ENCODE measurements around the gene LSM14A. TPM values are rescaled to one million over a fixed set of nuclear protein-coding genes. Genes with fewer than 3 reads are reported as not detected.

LSM14A gene
- polyA plus RNA-seq, 1 experiment, result 79.6 TPM

GRCh38 chr19:34176581-34176980 lies 4.3 kb downstream of the LSM14A start:
- POLR2A ChIA-PET, result interaction anchor here (0.6 kb wide), 1 partner anchor 60 kb away, joined by 3 read pairs; no protein-coding TSS in a partner anchor
- CTCF ChIA-PET, result no interaction called here
- Histone ChIP-seq H3K36me3 (ENCODE audit: control insufficient read depth, insufficient read depth, low read length) (peaks cover 2% of the 10 kb centered on the region; the same call in 1 of the 2 replicates), H3K27me3 (ENCODE audit: control insufficient read depth, insufficient read depth, low read length) (no peaks in the 10 kb centered on the region), H3K4me3 (ENCODE audit: low read depth, low read length) (no peak overlapping the region)
- no peak for DNase-seq (ENCODE audit: low read depth)
- TF ChIP-seq CTCF (IDR thresholded peaks at IDR 0.05; ENCODE audit: insufficient read depth, low read depth, low read length), result no peak

GRCh38 chr19:34178274-34178610 lies 5.9 kb downstream of the LSM14A start:
- peaks cover 2% of the 10 kb centered on the region; the same call in 1 of the 2 replicates for H3K36me3 ChIP-seq (ENCODE audit: control insufficient read depth, insufficient read depth, low read length)
- TF ChIP-seq CTCF (IDR thresholded peaks at IDR 0.05; ENCODE audit: insufficient read depth, low read depth, low read length), result no peak
- no peak overlapping the region for H3K4me3 ChIP-seq (ENCODE audit: low read depth, low read length)
- no peak for DNase-seq (ENCODE audit: low read depth)
- ChIA-PET POLR2A (no interaction called here), CTCF (interaction anchor here (1.3 kb wide), 1 partner anchor 57 kb away, joined by 3 read pairs; no protein-coding TSS in a partner anchor)
- H3K27me3 ChIP-seq (ENCODE audit: control insufficient read depth, insufficient read depth, low read length), result no peaks in the 10 kb centered on the region

GRCh38 chr19:34179066-34179465 lies 6.8 kb downstream of the LSM14A start:
- ChIA-PET CTCF (interaction anchor here (1.3 kb wide), 1 partner anchor 56 kb away, joined by 3 read pairs; no protein-coding TSS in a partner anchor), POLR2A (no interaction called here)
- TF ChIP-seq CTCF (IDR thresholded peaks at IDR 0.05; ENCODE audit: insufficient read depth, low read depth, low read length), result no peak
- no peak overlapping the region for H3K4me3 ChIP-seq (ENCODE audit: low read depth, low read length)
- no peak for DNase-seq (ENCODE audit: low read depth)
- H3K27me3 ChIP-seq (ENCODE audit: control insufficient read depth, insufficient read depth, low read length), result no peaks in the 10 kb centered on the region
- H3K36me3 ChIP-seq (ENCODE audit: control insufficient read depth, insufficient read depth, low read length), result peaks cover 2% of the 10 kb centered on the region; the same call in 1 of the 2 replicates

GRCh38 chr19:34180273-34180672 lies 8.0 kb downstream of the LSM14A start:
- CTCF ChIA-PET, result no interaction called here
- DNase-seq (ENCODE audit: low read depth), result no peak

GRCh38 chr19:34180709-34181108 lies 8.4 kb downstream of the LSM14A start:
- CTCF ChIA-PET, result no interaction called here
- POLR2A ChIA-PET, result no interaction called here
- no peak overlapping the region for H3K4me3 ChIP-seq (ENCODE audit: low read depth, low read length)
- H3K36me3 ChIP-seq (ENCODE audit: control insufficient read depth, insufficient read depth, low read length), result peaks cover 2% of the 10 kb centered on the region; the same call in 1 of the 2 replicates
- H3K27me3 ChIP-seq (ENCODE audit: control insufficient read depth, insufficient read depth, low read length), result no peaks in the 10 kb centered on the region
- TF ChIP-seq CTCF (IDR thresholded peaks at IDR 0.05; ENCODE audit: insufficient read depth, low read depth, low read length), result no peak
- no peak for DNase-seq (ENCODE audit: low read depth)

More at GRCh38 chr19:34180273-34180672, 8.0 kb downstream of the LSM14A start:
- TF ChIP-seq CTCF (IDR thresholded peaks at IDR 0.05; ENCODE audit: insufficient read depth, low read depth, low read length), result no peak
- POLR2A ChIA-PET, result no interaction called here
- Histone ChIP-seq H3K36me3 (ENCODE audit: control insufficient read depth, insufficient read depth, low read length) (peaks cover 2% of the 10 kb centered on the region; the same call in 1 of the 2 replicates), H3K27me3 (ENCODE audit: control insufficient read depth, insufficient read depth, low read length) (no peaks in the 10 kb centered on the region), H3K4me3 (ENCODE audit: low read depth, low read length) (no peak overlapping the region)
